Spleen (tissue), 11 donors: ENCODE data around the gene RNF114. TPM values are rescaled to one million over a fixed set of nuclear protein-coding genes. Genes with fewer than 3 reads are reported as not detected.

Source experiments
- DNase-seq: peaks from one replicate; pipeline ENCODE4 v3.0.0-alpha.2; 2020
- H3K27ac ChIP-seq, 8 donors: fragments of 200-600 bp; sonication (generic) in 7 of 8; 1 replicate in 4 of 8; 2 replicates in 4 of 8; pipeline versions ENCODE4 v1.5.0 to v1.8.0; 2016 to 2021; ENCODE audit warnings: inconsistent platforms in 4 of 8, mild to moderate bottlenecking in 4 of 8, moderate library complexity in 1 of 8
- H3K27me3 ChIP-seq, 7 donors: fragments of 200-600 bp; sonication (generic) in 6 of 7; replicated peaks in 1 of 7; 1 replicate in 4 of 7; 2 replicates in 3 of 7; pipeline versions ENCODE4 v1.5.0 to v1.8.0; 2016 to 2021; ENCODE audit warnings: inconsistent platforms in 3 of 7, mild to moderate bottlenecking in 1 of 7
- H3K36me3 ChIP-seq, 6 donors: fragments of 200-600 bp; sonication (generic) in 5 of 6; 1 replicate in 4 of 6; 2 replicates in 2 of 6; pipeline versions ENCODE4 v1.5.0 to v1.8.0; 2016 to 2021; ENCODE audit warnings: inconsistent platforms in 2 of 6
- H3K4me1 ChIP-seq, 6 donors: fragments of 200-600 bp; sonication (generic) in 5 of 6; 1 replicate in 3 of 6; 2 replicates in 3 of 6; pipeline versions ENCODE4 v1.5.0 to v1.8.0; 2016 to 2021; ENCODE audit warnings: inconsistent platforms in 3 of 6
- H3K4me3 ChIP-seq, 8 donors: fragments of 200-600 bp; sonication (generic) in 7 of 8; 1 replicate in 4 of 8; 2 replicates in 4 of 8; pipeline versions ENCODE4 v1.5.0 to v1.8.0; 2016 to 2021; ENCODE audit warnings: inconsistent platforms in 4 of 8, mild to moderate bottlenecking in 4 of 8, moderate library complexity in 2 of 8
- H3K9me3 ChIP-seq, 8 donors: fragments of 200-600 bp; sonication (generic) in 7 of 8; 1 replicate in 4 of 8; 2 replicates in 4 of 8; pipeline versions ENCODE4 v1.5.0 to v1.8.0; 2016 to 2021; ENCODE audit warnings: inconsistent platforms in 4 of 8
- POLR2A ChIP-seq, 3 donors: fragments of 450-650 bp; IDR thresholded peaks; one replicate each; pipeline ENCODE4 v1.5.1; 2017; ENCODE audit warnings: antibody characterized with exemption in 3 of 3, mild to moderate bottlenecking in 1 of 3
- POLR2AphosphoS5 ChIP-seq, 3 donors: sonication (generic); formaldehyde crosslinking; IDR thresholded peaks; one replicate each; pipeline ENCODE4 v1.5.1; 2017; ENCODE audit warnings: antibody characterized with exemption in 3 of 3
- WGBS, 5 donors: extraction: QIAGEN DNeasy Blood & Tissue Kit in 3 of 5; methylation state at CpG; one replicate each; pipeline versions ENCODE4 v1.1.5 to v1.1.7; 2013 to 2018; 5-methylcytosine and 5-hydroxymethylcytosine counted together
- intact Hi-C: fragments of 100-400 bp; cut with DNase I; formaldehyde crosslinking; loops from one replicate; pipeline ENCODE4 v1.15.0; 2023; ENCODE audit warnings: low total_unique reads
- polyA plus RNA-seq, 3 donors: library from polyadenylated mRNA; stranded (reverse); fragments of 200-250 nt; gene quantifications; one replicate each; pipeline ENCODE4 v1.2.1, GENCODE V29; 2013
- total RNA-seq, 7 donors: library from RNA; depleted of rRNA in 3 of 7; stranded (reverse); fragments of >200 nt in 3 of 7; fragmentation: NEBNext Ultra II Directional in 4 of 7; extraction: Animal tissue kit (Norgen Biotek cat#: 25700) in 4 of 7; gene quantifications; one replicate each; pipeline versions ENCODE4 v1.1.0 to v1.2.1, GENCODE V29; 2016 to 2021
- TF ChIP-seq, protein P1 (sequence below), 11 experiments: fragments of 200-600 bp in 7 of 11; fragments of 450-650 bp in 4 of 11; sonication (generic) in 4 of 11; IDR thresholded peaks in 8 of 11; conservative IDR thresholded peaks in 3 of 11; 1 replicate in 7 of 11; 2 replicates in 4 of 11; pipeline versions ENCODE4 v1.4.0 to v1.8.0; 2016 to 2021; ENCODE audit warnings: antibody characterized with exemption in 11 of 11, inconsistent platforms in 4 of 11, mild to moderate bottlenecking in 1 of 11
- donor health status: healthy with polysubstance abuse.
- donor health status: DM: no; HTN: no; CAD: no; lungs with moderate emphysema.
- donor health status: DM: no; HTN: no; CAD: no.
- donor health status: Bipolar disorder and iron deficiency.
- donor health status: healthy.
- donor health status: DM: no; HTN: no; CAD: no.
- donor health status: DM: yes; HTN: yes; CAD: no.

Gene RNF114
- total and polyA plus RNA-seq, 10 donors, result 35.5 to 246 (median 108) TPM

DNA sequence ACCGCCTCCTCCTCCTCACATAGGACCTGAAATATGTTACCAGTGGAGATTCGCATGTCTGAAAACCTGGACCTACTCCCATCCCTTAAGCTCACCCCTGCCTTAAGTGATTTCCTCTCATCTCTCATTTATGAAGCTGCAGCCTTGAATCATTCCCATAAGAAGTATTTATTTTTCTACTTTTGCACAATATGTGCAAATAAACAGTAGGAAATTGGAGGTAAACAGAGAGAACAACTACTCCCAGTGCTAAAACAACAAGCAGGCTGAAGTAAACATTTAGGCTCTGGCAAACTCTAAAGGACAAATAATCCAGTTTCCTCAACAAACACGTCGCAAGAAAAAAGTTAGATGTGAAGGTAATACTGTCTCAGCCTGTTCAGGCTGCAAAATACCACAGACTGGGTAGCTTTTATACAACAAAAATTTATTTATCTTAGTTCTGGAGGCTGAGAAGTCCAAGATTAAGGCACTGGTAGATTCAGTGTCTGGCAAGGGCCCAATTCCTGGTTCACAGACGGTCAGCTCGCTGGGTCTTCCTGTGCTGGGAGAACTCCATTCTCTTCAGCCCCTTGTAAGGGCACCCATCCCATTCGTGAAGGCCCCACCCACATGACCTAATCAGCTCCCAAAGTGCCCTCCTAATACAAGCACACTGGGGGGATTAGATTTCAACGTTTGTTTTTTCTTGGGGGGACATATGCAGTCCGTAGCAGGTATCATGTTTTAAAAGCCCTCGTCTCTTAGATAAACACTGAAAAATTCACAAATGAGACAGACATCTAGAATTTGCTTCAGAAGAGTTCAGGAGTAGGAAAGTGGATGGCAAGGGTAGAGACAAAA, 36.4 kb upstream of the RNF114 start:
- WGBS, 5 donors, result 73 to 83% (median 79%) methylated on average over 10 of the region's 10 CpGs
- DNase-seq, result no peak
- peak overlapping the region in 5 of 8 donors; percentile 2 to 51 (median 38) for H3K27ac ChIP-seq

DNA sequence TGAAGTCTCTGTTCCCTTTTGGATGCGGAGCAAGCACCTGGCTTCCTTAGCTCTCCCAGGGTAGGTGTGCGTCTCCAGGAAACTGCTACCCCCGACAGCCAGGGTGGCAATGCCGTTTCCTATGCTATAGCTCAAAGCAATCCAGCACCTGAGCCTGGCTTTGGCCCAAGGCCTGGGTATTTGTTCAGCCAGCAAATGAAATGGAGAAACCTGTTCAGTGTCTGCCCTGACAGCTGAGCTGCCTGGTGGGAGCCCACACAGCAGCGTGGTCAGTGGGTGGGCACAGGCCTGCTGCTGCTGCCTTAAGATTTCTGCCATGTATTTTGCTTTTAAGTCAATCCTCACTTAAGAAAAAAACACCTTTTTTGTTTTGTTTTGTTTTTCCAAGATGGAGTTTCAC, 34.6 kb upstream of the RNF114 start:
- Histone ChIP-seq H3K27ac (peak overlapping the region in 2 of 8 donors; percentile 33 to 46), H3K36me3 (peaks cover 0 to 49% (median 31%) of the 10 kb centered on the region in 6 donors), H3K4me1 (peaks cover 0 to 31% (median 6%) of the 10 kb centered on the region in 6 donors), H3K27me3 (no peaks in the 10 kb centered on the region), H3K4me3 (no peak overlapping the region), H3K9me3 (no peaks in the 10 kb centered on the region)
- TF ChIP-seq, protein P1, sequence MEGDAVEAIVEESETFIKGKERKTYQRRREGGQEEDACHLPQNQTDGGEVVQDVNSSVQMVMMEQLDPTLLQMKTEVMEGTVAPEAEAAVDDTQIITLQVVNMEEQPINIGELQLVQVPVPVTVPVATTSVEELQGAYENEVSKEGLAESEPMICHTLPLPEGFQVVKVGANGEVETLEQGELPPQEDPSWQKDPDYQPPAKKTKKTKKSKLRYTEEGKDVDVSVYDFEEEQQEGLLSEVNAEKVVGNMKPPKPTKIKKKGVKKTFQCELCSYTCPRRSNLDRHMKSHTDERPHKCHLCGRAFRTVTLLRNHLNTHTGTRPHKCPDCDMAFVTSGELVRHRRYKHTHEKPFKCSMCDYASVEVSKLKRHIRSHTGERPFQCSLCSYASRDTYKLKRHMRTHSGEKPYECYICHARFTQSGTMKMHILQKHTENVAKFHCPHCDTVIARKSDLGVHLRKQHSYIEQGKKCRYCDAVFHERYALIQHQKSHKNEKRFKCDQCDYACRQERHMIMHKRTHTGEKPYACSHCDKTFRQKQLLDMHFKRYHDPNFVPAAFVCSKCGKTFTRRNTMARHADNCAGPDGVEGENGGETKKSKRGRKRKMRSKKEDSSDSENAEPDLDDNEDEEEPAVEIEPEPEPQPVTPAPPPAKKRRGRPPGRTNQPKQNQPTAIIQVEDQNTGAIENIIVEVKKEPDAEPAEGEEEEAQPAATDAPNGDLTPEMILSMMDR (IDR thresholded peaks at IDR 0.05 in 8 of 11, conservative IDR thresholded peaks at IDR 0.05 in 3 of 11), result no peak
- TF ChIP-seq POLR2AphosphoS5 (IDR thresholded peaks at IDR 0.05) (no peak), POLR2A (IDR thresholded peaks at IDR 0.05) (no peak)
- intact Hi-C loops, result no loop called here
- WGBS, 5 donors, result 72 to 96% (median 87%) methylated on average over 5 of the region's 5 CpGs
- no peak for DNase-seq

More for the DNA sequence above, 36.4 kb upstream of the RNF114 start:
- intact Hi-C loops, result no loop called here
- H3K4me3 ChIP-seq, result no peak overlapping the region
- no peaks in the 10 kb centered on the region for H3K9me3 ChIP-seq
- H3K36me3 ChIP-seq, result peaks cover 0 to 31% (median 13%) of the 10 kb centered on the region in 6 donors
- TF ChIP-seq POLR2AphosphoS5 (IDR thresholded peaks at IDR 0.05), result no peak
- TF ChIP-seq POLR2A (IDR thresholded peaks at IDR 0.05), result no peak
- TF ChIP-seq, protein P1 (IDR thresholded peaks at IDR 0.05 in 8 of 11, conservative IDR thresholded peaks at IDR 0.05 in 3 of 11), result no peak
- no peaks in the 10 kb centered on the region for H3K27me3 ChIP-seq
- peaks cover 0 to 33% (median 10%) of the 10 kb centered on the region in 6 donors for H3K4me1 ChIP-seq

DNA sequence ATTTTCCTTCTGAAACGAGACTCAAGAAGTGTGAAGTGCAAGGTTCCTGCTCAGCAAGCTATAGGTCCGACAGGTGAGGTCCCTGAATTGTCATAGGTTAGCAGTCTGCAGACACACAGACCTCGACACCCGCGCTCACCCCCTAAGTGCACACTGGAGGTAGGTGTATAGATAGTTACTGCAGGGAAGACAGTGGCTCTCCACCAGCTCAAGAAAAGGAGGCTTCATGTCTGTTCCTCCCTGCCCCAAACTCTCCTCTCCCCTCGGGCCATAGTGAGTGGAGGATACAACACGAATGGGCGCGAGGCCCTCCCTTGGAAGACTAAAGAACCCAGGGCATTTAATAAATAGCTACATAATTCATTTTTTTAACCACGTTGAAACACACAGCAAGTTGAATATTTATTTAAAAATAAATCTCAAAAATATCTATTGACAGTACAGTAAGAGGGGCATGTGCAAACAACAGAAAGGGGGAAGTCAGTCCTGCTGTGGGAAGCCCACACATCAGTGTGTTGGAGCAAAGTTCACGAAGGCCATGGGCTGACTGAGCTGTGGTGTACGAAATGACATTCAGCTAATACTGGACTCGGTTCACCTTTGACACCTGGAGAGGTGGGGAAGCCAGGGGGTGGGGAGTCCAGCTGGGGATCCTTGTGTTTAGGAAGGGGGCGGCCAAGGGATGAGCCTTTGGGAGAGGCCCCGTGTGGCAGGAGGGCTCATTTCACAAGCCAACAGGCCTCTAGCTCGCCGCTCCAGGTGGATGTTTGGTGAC, 31.6 kb upstream of the RNF114 start:
- DNase-seq, result no peak
- Histone ChIP-seq H3K4me1 (peaks cover 4 to 47% (median 21%) of the 10 kb centered on the region in 6 donors), H3K4me3 (no peak overlapping the region), H3K9me3 (no peaks in the 10 kb centered on the region), H3K36me3 (peaks cover 0 to 80% (median 48%) of the 10 kb centered on the region in 6 donors), H3K27ac (peak overlapping the region in 6 of 8 donors; percentile 4 to 100 (median 91)), H3K27me3 (no peaks in the 10 kb centered on the region)
- TF ChIP-seq, protein P1 (IDR thresholded peaks at IDR 0.05 in 8 of 11, conservative IDR thresholded peaks at IDR 0.05 in 3 of 11), result no peak
- WGBS, 5 donors, result 88 to 95% (median 91%) methylated on average over 17 of the region's 17 CpGs
- intact Hi-C loops, result no loop called here
